Tibial artery (tissue), 4 donors: ENCODE data around the gene ITGB4.

Experiments
- DNase-seq, 2 donors: peaks; one replicate each; pipeline ENCODE4 v3.0.0-alpha.2; 2019
- H3K27ac ChIP-seq, 2 donors: fragments of 200-600 bp; sonication (generic) in 1 of 2; 1 replicate in 1 of 2; 2 replicates in 1 of 2; pipeline ENCODE4 v1.5.1; 2018 to 2019; ENCODE audit warnings: mild to moderate bottlenecking in 1 of 2
- H3K27me3 ChIP-seq, 2 donors: fragments of 200-600 bp; sonication (generic) in 1 of 2; one replicate each; pipeline versions ENCODE4 v1.5.1 to v1.6.0; 2016 to 2019
- H3K36me3 ChIP-seq, 3 donors: fragments of 200-600 bp; sonication (generic) in 2 of 3; one replicate each; pipeline ENCODE4 v1.5.1; 2016 to 2019; ENCODE audit warnings: mild to moderate bottlenecking in 2 of 3
- H3K4me1 ChIP-seq, 4 donors: fragments of 200-600 bp; sonication (generic) in 2 of 4; 1 replicate in 3 of 4; 2 replicates in 1 of 4; pipeline ENCODE4 v1.5.1; 2016 to 2019
- H3K4me3 ChIP-seq, 2 donors: fragments of 200-600 bp; sonication (generic) in 1 of 2; 1 replicate in 1 of 2; 2 replicates in 1 of 2; pipeline ENCODE4 v1.5.1; 2018 to 2019; ENCODE audit warnings: mild to moderate bottlenecking in 2 of 2
- H3K9me3 ChIP-seq, 3 donors: fragments of 200-600 bp; sonication (generic) in 1 of 3; one replicate each; pipeline ENCODE4 v1.5.1; 2016 to 2019
- CTCF ChIP-seq, 2 experiments: fragments of 200-600 bp in 1 of 2; fragments of 450-650 bp in 1 of 2; IDR thresholded peaks; one replicate each; pipeline ENCODE4 v1.5.1; 2017 to 2019; ENCODE audit warnings: antibody characterized with exemption in 2 of 2, mild to moderate bottlenecking in 1 of 2, moderate library complexity in 1 of 2
- intact Hi-C: fragments of 100-400 bp; cut with DNase I; formaldehyde crosslinking; loops from one replicate; pipeline ENCODE4 v1.15.0; 2023; ENCODE audit warnings: low total_unique reads

Gene ITGB4

GRCh38 chr17:75725504-75725903 lies 4.2 kb downstream of the ITGB4 start:
- H3K36me3 ChIP-seq = peaks cover 0 to 61% (median 0%) of the 10 kb centered on the region in 3 donors
- no peak for DNase-seq
- intact Hi-C loops = no loop called here

DNA sequence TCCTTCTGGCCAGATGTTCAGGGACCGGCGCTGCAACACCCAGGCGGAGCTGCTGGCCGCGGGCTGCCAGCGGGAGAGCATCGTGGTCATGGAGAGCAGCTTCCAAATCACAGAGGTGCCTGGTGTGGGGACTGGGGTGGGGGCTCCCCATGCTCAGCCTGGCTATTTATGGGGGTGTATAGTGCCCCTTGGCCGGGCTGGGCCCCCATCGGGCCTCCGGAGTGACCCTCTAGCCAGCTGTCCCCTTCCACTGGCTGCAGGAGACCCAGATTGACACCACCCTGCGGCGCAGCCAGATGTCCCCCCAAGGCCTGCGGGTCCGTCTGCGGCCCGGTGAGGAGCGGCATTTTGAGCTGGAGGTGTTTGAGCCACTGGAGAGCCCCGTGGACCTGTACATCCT lies 6.1 kb downstream of the ITGB4 start:
- Histone ChIP-seq H3K27me3 (peaks cover 0 to 38% of the 10 kb centered on the region in 2 donors), H3K36me3 (peaks cover 0 to 80% (median 0%) of the 10 kb centered on the region in 3 donors), H3K4me3 (no peak overlapping the region), H3K9me3 (no peaks in the 10 kb centered on the region), H3K27ac (no peak overlapping the region), H3K4me1 (peaks cover 0 to 8% (median 0%) of the 10 kb centered on the region in 4 donors)
- no peak for DNase-seq
- TF ChIP-seq CTCF (IDR thresholded peaks at IDR 0.05) = no peak
- intact Hi-C loops = no loop called here

More at GRCh38 chr17:75725504-75725903, 4.2 kb downstream of the ITGB4 start:
- Histone ChIP-seq H3K4me1 (peaks cover 0 to 21% (median 11%) of the 10 kb centered on the region in 4 donors), H3K9me3 (no peaks in the 10 kb centered on the region), H3K27ac (no peak overlapping the region), H3K27me3 (peaks cover 3 to 57% of the 10 kb centered on the region in 2 donors), H3K4me3 (no peak overlapping the region)
- TF ChIP-seq CTCF (IDR thresholded peaks at IDR 0.05) = no peak

DNA sequence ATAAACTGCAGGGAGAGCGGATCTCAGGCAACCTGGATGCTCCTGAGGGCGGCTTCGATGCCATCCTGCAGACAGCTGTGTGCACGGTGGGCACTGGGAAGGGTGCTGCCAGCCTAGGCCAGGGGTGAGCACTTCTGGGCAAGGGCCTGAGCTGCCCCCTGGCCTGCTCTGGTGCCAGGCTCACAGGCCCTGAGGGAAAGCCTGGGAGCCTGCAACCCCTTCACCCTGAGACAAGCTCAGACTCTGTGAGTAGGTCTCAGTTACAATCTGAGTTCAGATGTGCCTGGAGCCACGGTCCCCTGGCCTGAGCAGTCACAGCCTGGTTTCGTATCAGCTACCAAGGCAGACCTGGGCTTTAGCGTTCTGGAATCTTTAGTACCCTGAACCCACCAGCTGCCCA lies 8.1 kb downstream of the ITGB4 start:
- Histone ChIP-seq H3K9me3 (no peaks in the 10 kb centered on the region), H3K4me3 (no peak overlapping the region), H3K36me3 (peaks cover 0 to 87% (median 0%) of the 10 kb centered on the region in 3 donors), H3K27me3 (peaks cover 0 to 20% of the 10 kb centered on the region in 2 donors), H3K27ac (no peak overlapping the region), H3K4me1 (peaks cover 0 to under 1% (median 0%) of the 10 kb centered on the region in 4 donors)
- no peak for DNase-seq
- no peak for TF ChIP-seq CTCF (IDR thresholded peaks at IDR 0.05)
- intact Hi-C loops = no loop called here

- Histone ChIP-seq H3K27me3 (peaks cover 0 to 15% of the 10 kb centered on the region in 2 donors), H3K36me3 (peaks cover 0 to 87% (median 0%) of the 10 kb centered on the region in 3 donors), H3K4me3 (no peak overlapping the region), H3K27ac (no peak overlapping the region), H3K4me1 (no peaks in the 10 kb centered on the region), H3K9me3 (no peaks in the 10 kb centered on the region)
- no peak for DNase-seq
- no peak for TF ChIP-seq CTCF (IDR thresholded peaks at IDR 0.05)
- intact Hi-C loops = no loop called here
Measured at GRCh38 chr17:75730065-75730464, 8.8 kb downstream of the ITGB4 start.

- TF ChIP-seq CTCF (IDR thresholded peaks at IDR 0.05) = no peak
- Histone ChIP-seq H3K9me3 (no peaks in the 10 kb centered on the region), H3K4me3 (no peak overlapping the region), H3K27me3 (peaks cover 0 to 9% of the 10 kb centered on the region in 2 donors), H3K27ac (no peak overlapping the region), H3K4me1 (no peaks in the 10 kb centered on the region), H3K36me3 (peaks cover 0 to 85% (median 0%) of the 10 kb centered on the region in 3 donors)
- DNase-seq = no peak
- intact Hi-C loops = no loop called here
Measured at GRCh38 chr17:75731086-75731715, 9.9 kb downstream of the ITGB4 start.
